Activated naive CD4-positive, alpha-beta T cell treated with Interleukin-2 at 50 U/mL for 16 hours (primary cell): ENCODE measurements around the gene COMMD2.

Experiments used
- DNase-seq: peaks from one replicate; pipeline ENCODE4 v3.0.0-alpha.2; 2020

The COMMD2 gene

DNA sequence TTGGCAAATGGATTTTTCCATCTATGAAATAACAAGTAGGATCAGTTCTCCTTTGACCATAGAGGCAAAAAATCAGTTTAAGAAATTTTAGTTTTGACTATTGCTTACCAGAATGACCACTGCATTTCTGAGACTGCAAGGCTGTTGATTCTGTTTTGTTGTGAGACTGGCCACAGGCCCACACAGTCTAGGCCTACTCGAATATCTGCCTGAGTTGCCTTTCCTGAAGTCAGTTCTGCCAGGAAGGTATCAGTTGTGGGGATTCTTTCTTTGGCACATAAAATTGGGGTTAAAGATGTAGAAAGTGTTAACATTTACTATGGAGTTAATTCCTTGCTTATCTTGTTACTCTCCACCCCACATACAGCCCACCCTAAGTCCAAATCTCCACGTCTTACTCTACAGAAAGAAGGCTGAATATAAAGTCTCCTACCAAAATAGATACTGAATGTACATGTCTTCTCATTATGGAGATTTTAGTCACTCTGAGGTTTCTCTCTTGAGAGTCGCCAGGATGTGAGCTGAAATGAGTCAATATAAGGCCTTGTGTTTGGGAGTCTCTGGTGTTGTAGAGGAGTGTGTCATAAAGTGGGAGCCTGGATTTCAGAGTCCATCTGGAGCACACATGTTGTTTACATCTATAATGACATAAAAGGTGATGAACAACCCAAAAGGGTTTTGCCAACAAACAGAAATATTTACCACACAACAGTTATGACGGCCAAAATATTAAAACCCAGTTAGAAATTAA lies 49.4 kb downstream of the COMMD2 start:
- no peak for DNase-seq

DNA sequence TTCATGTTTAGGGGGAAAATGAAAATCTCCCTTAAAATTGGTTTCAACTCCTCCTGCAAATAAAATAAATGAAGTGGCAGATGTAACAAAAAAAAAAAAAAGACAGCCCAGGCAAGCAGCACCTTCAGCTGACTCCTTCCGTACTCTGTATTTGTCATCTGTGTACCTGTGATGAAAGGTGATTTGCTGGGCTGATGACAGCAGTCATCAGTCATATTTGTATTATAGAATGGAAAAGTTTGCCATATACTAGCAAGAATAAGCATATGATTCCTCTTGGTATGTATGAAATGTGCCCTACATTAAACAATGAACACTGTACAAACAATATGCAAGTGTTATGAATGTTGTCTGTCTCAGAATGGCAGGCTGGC lies 50.3 kb downstream of the COMMD2 start:
- DNase-seq = no peak

GRCh38 chr3:149701206-149701976 lies 50.9 kb downstream of the COMMD2 start:
- DNase-seq = peak; percentile 59
